Measurements from ENCODE around the gene LY6G5B.
A peak's percentile ranks its signal among the peaks of the same experiment; 100 is the strongest.

The LY6G5B gene

DNA sequence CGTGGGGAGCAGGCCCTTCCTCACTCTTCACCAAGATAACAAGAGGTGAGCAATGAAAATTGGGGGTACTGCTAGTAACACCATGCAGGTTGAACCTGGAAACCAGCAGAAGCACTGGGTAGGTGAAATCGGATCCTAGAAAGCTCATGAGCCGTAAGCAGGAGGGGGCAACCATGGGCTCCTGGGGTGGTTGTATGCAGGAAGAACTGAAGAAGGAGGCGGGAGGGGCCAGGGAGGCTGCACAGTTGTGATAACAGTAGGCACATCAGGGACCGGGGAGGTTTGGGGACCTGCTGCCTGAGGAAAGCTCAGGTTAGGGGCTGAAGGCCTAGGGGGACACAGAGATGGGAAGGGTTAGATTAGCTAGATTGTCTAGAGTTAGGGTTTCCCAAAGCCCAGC lies 16.7 kb downstream of the LY6G5B start:
- H3K4me3 ChIP-seq (ENCODE audit: low read depth, low read length): no peak overlapping the region
- no peak for DNase-seq (ENCODE audit: low read depth)

- DNase-seq (ENCODE audit: low read depth): no peak
- no peak overlapping the region for H3K4me3 ChIP-seq (ENCODE audit: low read depth, low read length)
Measured at GRCh38 chr6:31687321-31687720, 17.5 kb downstream of the LY6G5B start.

DNA sequence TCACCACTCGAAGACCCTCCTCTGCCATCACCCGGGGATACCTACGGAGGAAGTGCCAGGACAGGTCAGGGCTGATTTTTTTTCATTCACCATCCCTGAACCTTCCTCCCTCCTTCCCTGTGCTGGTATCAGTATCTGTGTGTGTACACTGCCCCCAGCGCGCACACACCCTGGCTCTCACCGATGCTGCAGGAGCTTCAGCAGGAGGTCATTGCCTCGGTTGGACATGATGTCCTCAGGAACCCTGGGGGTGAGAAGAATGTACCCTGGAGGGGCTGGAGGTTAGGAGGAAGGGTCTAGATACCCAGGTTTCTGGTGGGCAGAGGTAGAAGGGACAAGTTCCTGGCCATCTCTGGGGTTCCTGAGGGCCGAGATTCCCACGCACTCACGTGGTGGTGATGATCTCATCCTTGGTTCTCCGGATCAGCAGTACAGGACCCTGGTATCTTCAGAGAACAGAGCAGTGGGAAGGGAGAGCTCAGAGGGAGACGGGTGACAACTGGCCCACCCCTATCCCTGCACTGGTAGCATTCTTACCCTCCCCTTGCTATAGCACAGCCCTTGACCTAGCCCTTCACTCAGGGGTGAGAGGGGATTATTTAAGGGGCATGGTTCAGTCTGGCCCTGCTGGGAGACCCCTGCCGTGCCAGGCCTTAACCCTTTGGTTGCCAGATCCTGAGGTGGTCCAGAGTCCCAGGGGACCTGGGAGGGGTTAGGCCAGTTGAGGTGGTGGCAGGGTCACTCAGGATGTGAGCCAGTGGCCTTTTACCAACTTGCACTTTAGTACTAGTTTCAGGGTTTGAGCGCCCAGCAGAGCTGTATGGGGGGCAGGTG lies 18.3 kb downstream of the LY6G5B start:
- DNase-seq (ENCODE audit: low read depth): no peak
- no peak overlapping the region for H3K4me3 ChIP-seq (ENCODE audit: low read depth, low read length)

- no peak overlapping the region for H3K4me3 ChIP-seq (ENCODE audit: low read depth, low read length)
- no peak for DNase-seq (ENCODE audit: low read depth)
Measured at GRCh38 chr6:31689249-31690110, 19.7 kb downstream of the LY6G5B start.

GRCh38 chr6:31690231-31691077 lies 20.7 kb downstream of the LY6G5B start:
- no peak for DNase-seq (ENCODE audit: low read depth)
- no peak overlapping the region for H3K4me3 ChIP-seq (ENCODE audit: low read depth, low read length)

DNA sequence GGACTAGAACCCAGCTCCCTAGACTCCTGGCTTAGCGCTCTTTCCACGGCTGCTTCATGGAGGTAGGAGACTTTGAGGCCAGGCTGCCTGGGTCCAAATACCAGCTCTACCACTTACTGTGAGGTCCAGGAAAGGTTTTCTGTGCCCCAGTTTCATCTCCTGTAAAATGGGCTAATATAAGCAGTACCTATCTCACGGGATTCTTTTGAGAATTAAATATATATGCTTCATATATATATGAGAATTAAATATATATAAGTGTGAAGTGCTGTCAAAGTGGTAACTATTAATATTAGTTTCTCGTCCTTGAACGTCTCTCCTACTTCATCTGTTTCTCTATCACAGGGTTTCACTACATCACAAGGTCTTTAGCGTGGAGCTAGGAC lies 21.3 kb downstream of the LY6G5B start:
- H3K4me3 ChIP-seq (ENCODE audit: low read depth, low read length): no peak overlapping the region
- DNase-seq (ENCODE audit: low read depth): no peak

GRCh38 chr6:31691564-31692108 lies 21.9 kb downstream of the LY6G5B start:
- H3K4me3 ChIP-seq (ENCODE audit: low read depth, low read length): no peak overlapping the region
- no peak for DNase-seq (ENCODE audit: low read depth)

- no peak overlapping the region for H3K4me3 ChIP-seq (ENCODE audit: low read depth, low read length)
- DNase-seq (ENCODE audit: low read depth): no peak
Measured at GRCh38 chr6:31692353-31692752, 22.6 kb downstream of the LY6G5B start.

DNA sequence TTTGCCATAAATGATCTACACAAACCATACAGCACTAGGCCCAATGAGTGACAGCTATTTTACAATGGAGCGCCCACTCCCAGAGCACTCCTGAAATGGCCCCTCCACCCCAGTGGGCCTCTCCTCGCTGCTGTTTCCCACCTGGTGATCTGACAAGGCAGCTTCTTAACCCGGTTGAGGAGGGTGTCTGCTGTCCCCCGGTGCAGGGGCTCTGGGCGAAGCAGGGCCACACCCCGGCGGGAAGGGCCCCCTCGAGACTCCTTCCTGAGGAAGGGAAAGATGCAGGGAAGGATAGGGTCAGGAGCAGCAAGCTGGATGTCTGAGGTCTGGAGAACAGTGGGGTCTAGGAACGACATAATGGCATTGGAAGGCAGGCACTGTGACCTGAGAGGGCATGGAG lies 23.1 kb downstream of the LY6G5B start:
- DNase-seq (ENCODE audit: low read depth): no peak
- no peak overlapping the region for H3K4me3 ChIP-seq (ENCODE audit: low read depth, low read length)

GRCh38 chr6:31693535-31693934 lies 23.8 kb downstream of the LY6G5B start:
- no peak overlapping the region for H3K4me3 ChIP-seq (ENCODE audit: low read depth, low read length)
- no peak for DNase-seq (ENCODE audit: low read depth)

DNA sequence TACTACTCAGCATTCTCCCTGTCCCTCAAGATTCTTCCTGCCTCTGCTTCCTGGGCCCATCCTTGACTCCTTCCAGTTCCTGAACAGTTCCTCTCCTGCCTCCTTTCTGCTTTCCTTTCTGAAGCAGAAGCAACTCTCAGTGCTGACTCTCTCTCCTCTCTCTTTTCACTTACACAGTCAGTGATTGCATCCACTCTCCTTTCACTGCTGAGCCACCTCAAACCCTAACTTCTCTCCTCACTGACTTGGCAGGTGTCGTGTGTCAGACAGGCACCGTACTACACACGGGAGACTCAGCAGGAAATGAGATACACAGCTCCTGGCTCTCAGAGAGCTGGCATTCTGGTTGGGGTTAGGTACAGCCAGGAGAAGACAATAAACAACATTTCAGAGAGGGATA lies 27.8 kb downstream of the LY6G5B start:
- no peak for DNase-seq (ENCODE audit: low read depth)
- H3K4me3 ChIP-seq (ENCODE audit: low read depth, low read length): no peak overlapping the region

DNA sequence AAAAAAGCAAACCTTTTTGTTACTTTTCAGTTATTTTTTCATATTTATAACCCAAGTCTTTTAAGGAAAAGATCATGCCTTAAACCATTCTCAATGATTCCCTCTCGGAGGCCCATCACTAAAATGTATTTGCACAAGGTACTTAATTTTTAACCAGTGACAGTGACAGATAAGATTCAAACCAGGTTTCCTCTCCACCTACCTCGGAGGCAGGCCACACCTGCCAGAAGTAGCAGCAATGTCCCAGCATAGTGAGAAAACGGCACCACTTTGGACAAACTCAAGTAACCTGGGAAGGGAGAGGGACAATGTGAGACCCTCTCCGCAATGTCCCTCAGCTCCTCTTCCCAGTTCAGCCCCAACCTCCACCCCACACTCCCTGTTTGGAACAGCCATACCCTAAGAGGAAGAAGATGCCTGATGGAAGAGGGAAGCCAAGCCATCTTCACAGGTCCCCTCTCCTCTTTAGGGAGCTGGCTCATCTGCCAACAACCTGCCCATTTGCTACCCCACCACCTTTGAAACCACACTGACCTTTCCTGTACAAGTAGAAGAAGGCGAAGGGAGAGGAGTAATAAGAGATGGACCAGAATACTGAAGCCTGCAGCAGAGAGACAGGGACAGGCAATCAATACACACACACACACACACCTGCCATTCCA lies 31.1 kb downstream of the LY6G5B start:
- no peak overlapping the region for H3K4me3 ChIP-seq (ENCODE audit: low read depth, low read length)
- no peak for DNase-seq (ENCODE audit: low read depth)

GRCh38 chr6:31701666-31702404 lies 32.1 kb downstream of the LY6G5B start:
- H3K4me3 ChIP-seq (ENCODE audit: low read depth, low read length): peak overlapping the region; percentile 81
- DNase-seq (ENCODE audit: low read depth): no peak

DNA sequence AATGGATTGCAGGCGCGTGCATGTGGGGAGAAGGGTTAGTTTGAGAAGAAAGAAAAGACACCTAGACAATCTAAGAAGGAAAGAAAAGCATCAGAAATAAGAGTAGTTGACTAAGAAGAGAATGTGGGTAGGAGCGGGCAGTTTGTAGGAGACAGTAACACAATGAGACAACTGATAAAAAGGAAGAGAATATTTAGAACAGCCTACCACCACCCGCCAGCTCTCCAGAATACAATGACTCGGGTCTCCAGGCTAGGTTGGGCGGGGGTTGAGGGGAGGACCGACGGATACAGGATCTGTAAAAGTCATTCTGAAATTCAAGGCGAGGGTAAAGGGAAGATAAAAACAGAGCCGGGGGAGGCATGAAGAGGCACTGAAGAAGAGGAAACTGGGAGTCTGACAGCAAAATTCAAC lies 32.6 kb downstream of the LY6G5B start:
- H3K4me3 ChIP-seq (ENCODE audit: low read depth, low read length): peak overlapping the region; percentile 81
- no peak for DNase-seq (ENCODE audit: low read depth)

DNA sequence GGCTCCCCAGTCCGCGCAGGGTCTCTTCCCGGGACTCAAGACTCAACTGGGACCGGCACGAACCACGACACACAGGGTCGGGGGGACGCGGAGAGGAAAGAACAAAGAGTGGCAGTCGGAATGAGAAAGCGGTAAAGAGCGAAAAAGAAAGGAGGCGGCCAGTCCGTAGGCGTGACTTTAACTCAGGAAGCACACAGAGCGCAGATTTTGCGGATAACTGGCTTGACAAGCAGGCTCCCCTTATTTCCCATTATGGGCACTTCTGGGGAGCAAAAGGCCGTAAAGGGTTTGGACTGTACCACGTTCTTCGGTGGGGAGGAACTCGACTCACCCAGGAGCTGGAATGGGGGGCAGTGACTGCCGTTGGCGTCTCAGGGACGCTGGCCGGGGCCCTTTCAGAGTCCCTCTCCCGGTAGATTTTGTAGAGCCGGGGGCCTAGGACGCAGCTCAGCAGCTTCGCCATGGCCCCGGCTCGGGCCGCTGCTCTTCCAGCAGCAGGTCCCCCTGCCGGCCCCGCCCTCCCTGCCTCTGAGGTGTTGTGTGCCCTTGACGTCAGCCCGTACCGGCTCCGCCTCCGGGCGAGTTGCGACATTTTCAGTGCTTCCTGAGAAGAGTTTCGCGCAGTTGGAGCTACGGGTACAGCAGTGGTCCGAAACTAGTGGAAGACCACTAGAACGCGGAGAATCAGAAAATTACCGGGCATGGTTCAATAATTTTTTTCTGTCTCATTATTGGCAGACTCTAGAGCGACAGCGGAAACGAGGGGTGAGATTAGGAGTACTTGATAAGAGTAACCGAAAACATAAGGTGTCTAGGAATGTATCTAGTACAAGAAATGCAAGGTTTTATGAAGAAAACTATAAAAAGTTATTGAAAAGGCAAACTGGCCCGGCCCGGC lies 33.3 kb downstream of the LY6G5B start, which contains the start of gene ABHD16A:
ABHD16A (minus strand) TSS at position 506 of the 898 bp plus-strand sequence; CDS start at position 463, 43 bp downstream.
- peak within 1 kb of the TSS; percentile 81 for H3K4me3 ChIP-seq (ENCODE audit: low read depth, low read length)
- peak; percentile 94 for DNase-seq (ENCODE audit: low read depth)

DNA sequence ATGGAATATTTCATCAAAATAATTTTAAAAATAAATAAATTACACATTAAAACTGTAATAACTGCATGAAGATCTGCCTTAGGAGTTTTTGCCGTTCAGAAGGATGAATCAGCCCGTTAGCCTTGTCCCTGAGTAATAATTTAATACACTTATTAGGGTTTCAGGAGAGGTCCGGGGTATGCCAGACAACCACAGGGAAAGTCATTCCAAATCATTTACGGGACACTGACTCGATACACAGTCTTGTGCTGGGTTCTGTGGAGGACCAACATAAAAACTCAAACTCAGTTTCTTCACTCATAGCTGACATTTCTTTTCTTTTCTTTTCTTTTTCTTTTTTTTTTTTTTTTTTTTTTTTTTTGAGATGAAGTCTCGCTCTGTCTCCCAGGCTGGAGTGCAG lies 36.2 kb downstream of the LY6G5B start:
- H3K4me3 ChIP-seq (ENCODE audit: low read depth, low read length): no peak overlapping the region

GRCh38 chr6:31706599-31706998 lies 36.8 kb downstream of the LY6G5B start, which contains the start of gene LY6G6F:
Gene LY6G6F, plus strand, starts transcription at chr6:31706866. Its CDS starts 41 bp downstream, at chr6:31706907.
- H3K4me3 ChIP-seq (ENCODE audit: low read depth, low read length): no peak within 1 kb of the TSS
- no peak for DNase-seq (ENCODE audit: low read depth)

More for the DNA sequence above, 36.2 kb downstream of the LY6G5B start:
- DNase-seq (ENCODE audit: low read depth): no peak
